ENCODE measurements around the gene PSMC6. TPM values are rescaled to one million over a fixed set of nuclear protein-coding genes. Genes with fewer than 3 reads are reported as not detected.

Gene PSMC6
- total RNA-seq, 1 experiment from 2014 or later, result 103 TPM

DNA sequence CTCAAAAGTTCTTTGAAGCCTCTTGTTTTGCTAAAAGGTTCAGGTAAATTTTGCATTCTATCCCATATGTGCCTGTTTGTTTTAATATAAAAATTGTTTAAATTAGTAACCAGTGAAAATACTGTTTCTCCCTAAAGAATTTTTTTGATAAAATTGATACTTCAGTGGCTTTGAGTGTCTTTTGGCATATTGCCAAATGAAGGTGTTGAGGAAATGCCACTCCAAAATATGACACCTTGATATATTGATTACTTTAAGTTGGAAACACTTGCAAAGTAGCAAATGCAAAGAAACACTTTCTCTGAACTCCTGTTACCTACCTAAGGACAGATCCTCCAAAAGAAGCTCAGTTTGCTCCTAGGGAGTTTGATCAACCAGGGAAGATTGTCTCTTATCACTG is 31.4 kb downstream of the PSMC6 start:
- no peak overlapping the region for H2BK5ac ChIP-seq (ENCODE audit: insufficient read length, low read length)
- H3K4me1 Mint-ChIP-seq, result peaks cover 35 to 38% of the 10 kb centered on the region in 2 experiments
- H3K36me3 Mint-ChIP-seq (ENCODE audit: insufficient read depth in 1 of 3, low read depth in 3 of 3), result peaks cover 13 to 29% (median 19%) of the 10 kb centered on the region in 3 experiments
- H3K56ac ChIP-seq (ENCODE audit: insufficient read length, low read depth, low read length), result no peak overlapping the region
- no peak overlapping the region for H2BK12ac ChIP-seq (ENCODE audit: insufficient read length, low read depth, low read length)
- peaks cover 4% of the 10 kb centered on the region; the same call in 1 of the 2 replicates for H3K4me1 ChIP-seq (ENCODE audit: insufficient read depth, low read length)
- H3K4me3 Mint-ChIP-seq, result no peak overlapping the region
- H3K14ac ChIP-seq (ENCODE audit: insufficient read depth, low read length), result no peak overlapping the region
- no peaks in the 10 kb centered on the region for H3K23me2 ChIP-seq (ENCODE audit: insufficient read length, low read depth, low read length, poor library complexity, severe bottlenecking)
- no peak overlapping the region for H3K23ac ChIP-seq (ENCODE audit: insufficient read length, low read depth, low read length)
- H2BK15ac ChIP-seq (ENCODE audit: low read depth, low read length), result no peak overlapping the region
- H4K20me1 ChIP-seq (ENCODE audit: control insufficient read depth, insufficient read depth, insufficient read length), result no peaks in the 10 kb centered on the region
- H3K27ac ChIP-seq (ENCODE audit: insufficient read length, low read depth, low read length), result no peak overlapping the region
- H2BK20ac ChIP-seq (ENCODE audit: low read depth, low read length, poor library complexity, severe bottlenecking), result no peak overlapping the region
- no peaks in the 10 kb centered on the region for H3K9me3 ChIP-seq (ENCODE audit: control insufficient read depth, low read depth, low read length)
- H3K4ac ChIP-seq (ENCODE audit: low read depth, low read length), result no peak overlapping the region
- no peak overlapping the region for H2AK5ac ChIP-seq (ENCODE audit: insufficient read length, low read length)
- H4K5ac ChIP-seq (ENCODE audit: insufficient read length, low read depth, low read length), result no peak overlapping the region
- no peak overlapping the region for H3K9ac ChIP-seq (ENCODE audit: extremely low read depth, insufficient read length, low read length)
- no peaks in the 10 kb centered on the region for H3K27me3 ChIP-seq (ENCODE audit: insufficient read depth, low read length)
- H3K79me1 ChIP-seq (ENCODE audit: insufficient read depth, low read depth, low read length, poor library complexity, severe bottlenecking), result peaks cover 3% of the 10 kb centered on the region
- no peak overlapping the region for H3K18ac ChIP-seq (ENCODE audit: insufficient read length, low read depth, low read length)
- H3K27ac Mint-ChIP-seq, result no peak overlapping the region
- H3K4me2 ChIP-seq (ENCODE audit: insufficient read depth, insufficient read length, low read length), result no peak overlapping the region
- H3T11ph ChIP-seq (ENCODE audit: low read length), result no peak overlapping the region
- H3K27me3 Mint-ChIP-seq (ENCODE audit: low read depth), result no peaks in the 10 kb centered on the region
- TF ChIP-seq, protein P1, sequence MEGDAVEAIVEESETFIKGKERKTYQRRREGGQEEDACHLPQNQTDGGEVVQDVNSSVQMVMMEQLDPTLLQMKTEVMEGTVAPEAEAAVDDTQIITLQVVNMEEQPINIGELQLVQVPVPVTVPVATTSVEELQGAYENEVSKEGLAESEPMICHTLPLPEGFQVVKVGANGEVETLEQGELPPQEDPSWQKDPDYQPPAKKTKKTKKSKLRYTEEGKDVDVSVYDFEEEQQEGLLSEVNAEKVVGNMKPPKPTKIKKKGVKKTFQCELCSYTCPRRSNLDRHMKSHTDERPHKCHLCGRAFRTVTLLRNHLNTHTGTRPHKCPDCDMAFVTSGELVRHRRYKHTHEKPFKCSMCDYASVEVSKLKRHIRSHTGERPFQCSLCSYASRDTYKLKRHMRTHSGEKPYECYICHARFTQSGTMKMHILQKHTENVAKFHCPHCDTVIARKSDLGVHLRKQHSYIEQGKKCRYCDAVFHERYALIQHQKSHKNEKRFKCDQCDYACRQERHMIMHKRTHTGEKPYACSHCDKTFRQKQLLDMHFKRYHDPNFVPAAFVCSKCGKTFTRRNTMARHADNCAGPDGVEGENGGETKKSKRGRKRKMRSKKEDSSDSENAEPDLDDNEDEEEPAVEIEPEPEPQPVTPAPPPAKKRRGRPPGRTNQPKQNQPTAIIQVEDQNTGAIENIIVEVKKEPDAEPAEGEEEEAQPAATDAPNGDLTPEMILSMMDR (conservative IDR thresholded peaks at IDR 0.05), result no peak
- H2AFZ ChIP-seq (ENCODE audit: low read length), result no peak overlapping the region
- DNase-seq, result no peak
- no peaks in the 10 kb centered on the region for H3K9me3 Mint-ChIP-seq
- H4K91ac ChIP-seq (ENCODE audit: insufficient read length, low read depth, low read length), result no peak overlapping the region
- H4K8ac ChIP-seq (replicated peaks; ENCODE audit: insufficient read length, low read depth, low read length), result no peak overlapping the region
- peaks cover 9% of the 10 kb centered on the region; the same call in 1 of the 2 replicates for H3K79me2 ChIP-seq (ENCODE audit: insufficient read depth, low read length)
- no peak overlapping the region for H2BK120ac ChIP-seq (ENCODE audit: low read depth, low read length, poor library complexity, severe bottlenecking)

Measured in H9 (cell line).